ENCODE results near the gene CD96.

CD96 gene

GRCh38 chr3:111584744-111585143 lies 42.7 kb downstream of the CD96 start:
- no peak overlapping the region for H3K4me3 ChIP-seq (IDR thresholded peaks at IDR 0.05; ENCODE audit: insufficient read depth, low read depth, low read length)
- no peaks in the 10 kb centered on the region for H3K79me2 ChIP-seq (ENCODE audit: insufficient read depth, low read depth)
- H3K4me2 ChIP-seq = no peak overlapping the region
- H3K9ac ChIP-seq = no peak overlapping the region
- H3K27ac ChIP-seq = no peak overlapping the region
- no peaks in the 10 kb centered on the region for H3K36me3 ChIP-seq (ENCODE audit: insufficient read depth)
- no peak for TF ChIP-seq CTCF (conservative IDR thresholded peaks at IDR 0.05; ENCODE audit: low read depth, low read length)
- no peak overlapping the region for H2AFZ ChIP-seq (ENCODE audit: low read depth)
- H4K20me1 ChIP-seq (ENCODE audit: insufficient read depth) = no peaks in the 10 kb centered on the region
- no peaks in the 10 kb centered on the region for H3K27me3 ChIP-seq (ENCODE audit: insufficient read depth, low read depth)
- H3K4me1 ChIP-seq (ENCODE audit: low read depth, poor library complexity, severe bottlenecking) = no peaks in the 10 kb centered on the region

GRCh38 chr3:111585217-111585616 lies 43.2 kb downstream of the CD96 start:
- Histone ChIP-seq H3K4me2 (no peak overlapping the region), H3K4me1 (ENCODE audit: low read depth, poor library complexity, severe bottlenecking) (no peaks in the 10 kb centered on the region), H3K27me3 (ENCODE audit: insufficient read depth, low read depth) (no peaks in the 10 kb centered on the region), H3K4me3 (IDR thresholded peaks at IDR 0.05; ENCODE audit: insufficient read depth, low read depth, low read length) (no peak overlapping the region), H3K36me3 (ENCODE audit: insufficient read depth) (no peaks in the 10 kb centered on the region), H3K27ac (no peak overlapping the region), H2AFZ (ENCODE audit: low read depth) (no peak overlapping the region), H4K20me1 (ENCODE audit: insufficient read depth) (no peaks in the 10 kb centered on the region), H3K9ac (no peak overlapping the region), H3K79me2 (ENCODE audit: insufficient read depth, low read depth) (no peaks in the 10 kb centered on the region)
- no peak for TF ChIP-seq CTCF (conservative IDR thresholded peaks at IDR 0.05; ENCODE audit: low read depth, low read length)

- Histone ChIP-seq H3K4me3 (IDR thresholded peaks at IDR 0.05; ENCODE audit: insufficient read depth, low read depth, low read length) (no peak overlapping the region), H3K4me2 (no peak overlapping the region), H3K27ac (no peak overlapping the region), H3K79me2 (ENCODE audit: insufficient read depth, low read depth) (no peaks in the 10 kb centered on the region), H2AFZ (ENCODE audit: low read depth) (no peak overlapping the region), H4K20me1 (ENCODE audit: insufficient read depth) (no peaks in the 10 kb centered on the region), H3K4me1 (ENCODE audit: low read depth, poor library complexity, severe bottlenecking) (no peaks in the 10 kb centered on the region), H3K27me3 (ENCODE audit: insufficient read depth, low read depth) (no peaks in the 10 kb centered on the region), H3K9ac (no peak overlapping the region), H3K36me3 (ENCODE audit: insufficient read depth) (no peaks in the 10 kb centered on the region)
- no peak for TF ChIP-seq CTCF (conservative IDR thresholded peaks at IDR 0.05; ENCODE audit: low read depth, low read length)
Measured at GRCh38 chr3:111588527-111588926, 46.5 kb downstream of the CD96 start.

- no peaks in the 10 kb centered on the region for H3K4me1 ChIP-seq (ENCODE audit: low read depth, poor library complexity, severe bottlenecking)
- no peak overlapping the region for H3K4me2 ChIP-seq
- no peaks in the 10 kb centered on the region for H3K79me2 ChIP-seq (ENCODE audit: insufficient read depth, low read depth)
- H3K9ac ChIP-seq = no peak overlapping the region
- no peaks in the 10 kb centered on the region for H3K36me3 ChIP-seq (ENCODE audit: insufficient read depth)
- H3K27me3 ChIP-seq (ENCODE audit: insufficient read depth, low read depth) = no peaks in the 10 kb centered on the region
- TF ChIP-seq CTCF (conservative IDR thresholded peaks at IDR 0.05; ENCODE audit: low read depth, low read length) = no peak
- H3K4me3 ChIP-seq (IDR thresholded peaks at IDR 0.05; ENCODE audit: insufficient read depth, low read depth, low read length) = no peak overlapping the region
- H2AFZ ChIP-seq (ENCODE audit: low read depth) = no peak overlapping the region
- no peaks in the 10 kb centered on the region for H4K20me1 ChIP-seq (ENCODE audit: insufficient read depth)
- H3K27ac ChIP-seq = no peak overlapping the region
Measured at GRCh38 chr3:111589303-111590142, 47.5 kb downstream of the CD96 start.
